ENCODE data around the gene PRSS8.
A peak's percentile ranks its signal among the peaks of the same experiment; 100 is the strongest.

PRSS8 gene

DNA sequence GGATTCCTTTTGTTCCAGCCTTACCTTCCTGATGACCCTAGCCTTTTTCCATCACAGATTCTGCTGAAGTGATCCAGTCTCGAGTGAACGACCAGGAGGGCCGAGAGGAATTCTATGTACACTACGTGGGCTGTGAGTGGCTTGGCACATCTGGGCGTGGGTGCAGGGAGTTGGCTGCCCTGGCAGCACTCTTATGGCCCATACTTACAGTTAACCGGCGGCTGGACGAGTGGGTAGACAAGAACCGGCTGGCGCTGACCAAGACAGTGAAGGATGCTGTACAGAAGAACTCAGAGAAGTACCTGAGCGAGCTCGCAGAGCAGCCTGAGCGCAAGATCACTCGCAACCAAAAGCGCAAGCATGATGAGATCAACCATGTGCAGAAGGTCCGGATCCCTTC, 15.4 kb downstream of the PRSS8 start:
- no peak for DNase-seq (ENCODE audit: insufficient read length, low spot score)
- TF ChIP-seq, protein P1, sequence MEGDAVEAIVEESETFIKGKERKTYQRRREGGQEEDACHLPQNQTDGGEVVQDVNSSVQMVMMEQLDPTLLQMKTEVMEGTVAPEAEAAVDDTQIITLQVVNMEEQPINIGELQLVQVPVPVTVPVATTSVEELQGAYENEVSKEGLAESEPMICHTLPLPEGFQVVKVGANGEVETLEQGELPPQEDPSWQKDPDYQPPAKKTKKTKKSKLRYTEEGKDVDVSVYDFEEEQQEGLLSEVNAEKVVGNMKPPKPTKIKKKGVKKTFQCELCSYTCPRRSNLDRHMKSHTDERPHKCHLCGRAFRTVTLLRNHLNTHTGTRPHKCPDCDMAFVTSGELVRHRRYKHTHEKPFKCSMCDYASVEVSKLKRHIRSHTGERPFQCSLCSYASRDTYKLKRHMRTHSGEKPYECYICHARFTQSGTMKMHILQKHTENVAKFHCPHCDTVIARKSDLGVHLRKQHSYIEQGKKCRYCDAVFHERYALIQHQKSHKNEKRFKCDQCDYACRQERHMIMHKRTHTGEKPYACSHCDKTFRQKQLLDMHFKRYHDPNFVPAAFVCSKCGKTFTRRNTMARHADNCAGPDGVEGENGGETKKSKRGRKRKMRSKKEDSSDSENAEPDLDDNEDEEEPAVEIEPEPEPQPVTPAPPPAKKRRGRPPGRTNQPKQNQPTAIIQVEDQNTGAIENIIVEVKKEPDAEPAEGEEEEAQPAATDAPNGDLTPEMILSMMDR (IDR thresholded peaks at IDR 0.05; ENCODE audit: insufficient read depth, missing control alignments): no peak
- FAIRE-seq: no peak

DNA sequence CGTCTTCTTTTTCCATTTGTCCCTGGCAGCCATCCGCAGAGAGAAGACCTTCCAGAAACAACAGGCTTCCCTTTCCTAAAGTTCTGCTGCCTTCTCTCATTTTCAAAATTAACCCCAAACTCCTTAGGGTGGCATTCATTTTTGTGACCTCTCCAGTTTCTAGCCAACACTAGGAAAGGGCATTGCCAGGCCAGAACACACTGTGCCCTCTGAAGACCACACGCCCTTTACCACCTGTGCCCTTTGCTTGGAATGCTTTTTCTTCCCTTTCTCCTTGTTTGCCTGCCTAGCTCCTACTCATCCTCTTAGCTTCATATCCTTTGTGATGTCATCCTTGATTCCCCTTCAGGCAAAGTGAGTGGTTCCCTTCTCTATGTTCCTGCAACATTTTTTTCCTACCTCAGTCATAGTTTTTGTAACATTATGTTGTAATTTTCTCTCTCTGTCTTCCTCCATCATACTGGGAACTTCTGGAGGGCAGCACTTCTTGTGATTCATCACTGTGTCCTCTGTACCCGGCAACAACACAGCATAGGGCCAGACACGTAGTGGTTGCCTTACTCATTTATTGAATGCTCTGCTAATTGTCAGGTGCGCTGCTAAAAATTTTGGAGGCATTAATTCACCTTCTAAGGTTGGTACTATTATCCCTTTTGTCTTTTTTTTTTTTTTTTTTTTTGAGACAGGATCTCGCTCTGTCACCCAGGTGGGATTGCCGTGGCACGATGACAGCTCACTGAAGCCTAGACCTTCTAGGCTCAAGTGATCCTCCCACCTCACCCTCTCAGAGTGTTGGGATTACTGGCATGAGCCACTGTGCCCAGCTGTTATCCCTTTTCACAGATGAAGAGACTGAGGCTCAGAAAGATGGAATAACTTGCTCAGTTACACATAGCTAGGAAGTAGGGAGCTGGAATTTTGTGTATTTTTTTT, 17.0 kb downstream of the PRSS8 start:
- no peak for DNase-seq (ENCODE audit: insufficient read length, low spot score)
- TF ChIP-seq, protein P1 (IDR thresholded peaks at IDR 0.05; ENCODE audit: insufficient read depth, missing control alignments): no peak
- FAIRE-seq: no peak

DNA sequence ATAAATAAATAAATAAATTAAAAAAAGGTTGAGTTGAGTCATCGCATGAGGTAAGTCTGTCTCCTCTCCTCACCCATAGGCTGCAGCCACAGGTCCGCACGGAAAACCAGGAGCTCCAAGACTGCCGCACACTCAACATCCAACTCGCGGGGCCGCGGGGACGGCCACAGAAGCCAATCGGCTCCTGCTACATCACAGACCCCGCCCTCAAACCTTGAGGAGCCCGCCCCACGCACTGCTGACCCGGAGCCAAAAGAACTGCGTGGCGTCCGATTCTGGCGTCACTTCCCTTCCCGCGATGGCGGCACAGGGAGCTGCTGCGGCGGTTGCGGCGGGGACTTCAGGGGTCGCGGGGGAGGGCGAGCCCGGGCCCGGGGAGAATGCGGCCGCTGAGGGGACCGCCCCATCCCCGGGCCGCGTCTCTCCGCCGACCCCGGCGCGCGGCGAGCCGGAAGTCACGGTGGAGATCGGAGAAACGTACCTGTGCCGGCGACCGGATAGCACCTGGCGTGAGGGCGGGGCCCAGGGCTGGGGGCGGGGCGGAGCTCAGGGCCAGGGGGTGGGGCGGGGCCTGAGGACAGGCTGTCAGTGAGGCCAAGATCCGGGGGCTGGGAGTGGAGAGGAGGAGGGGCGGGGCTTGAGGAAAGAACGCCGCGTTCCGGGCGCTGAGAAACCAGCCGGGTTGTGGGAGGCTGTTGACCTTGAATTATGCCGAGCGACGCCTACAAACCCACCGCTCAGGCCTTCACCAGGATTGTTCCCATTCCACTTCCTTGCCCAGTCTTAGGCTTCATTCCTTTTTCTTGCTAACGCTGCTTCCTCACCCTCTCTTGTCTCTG, 17.9 kb downstream of the PRSS8 start, which contains the start of gene KAT8:
Gene KAT8, plus strand, starts transcription at position 281 of the 839 bp plus-strand sequence. Its CDS starts 18 bp downstream, at position 299.
- DNase-seq (ENCODE audit: insufficient read length, low spot score): peak; percentile 93
- no peak for FAIRE-seq
- TF ChIP-seq, protein P1 (IDR thresholded peaks at IDR 0.05; ENCODE audit: insufficient read depth, missing control alignments): no peak

DNA sequence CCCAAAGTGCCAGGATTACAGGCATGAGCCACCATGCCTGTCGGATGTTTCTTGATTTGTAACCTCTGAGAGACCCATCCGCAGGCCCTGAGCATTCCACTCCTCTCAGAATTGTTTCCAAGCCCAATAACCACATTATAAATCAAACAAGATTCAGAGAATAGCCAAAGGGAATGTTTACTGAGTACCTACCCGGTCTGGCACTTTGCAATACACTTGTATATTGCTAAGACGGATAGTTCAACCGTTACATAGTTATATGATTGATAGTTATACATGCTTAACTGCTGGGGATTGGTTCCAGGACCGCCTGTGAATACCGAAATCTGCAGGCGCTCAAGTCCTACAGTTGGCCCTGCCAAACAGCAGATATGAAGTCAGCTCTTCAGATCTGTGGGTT, 21.1 kb downstream of the PRSS8 start:
- FAIRE-seq: no peak
- no peak for DNase-seq (ENCODE audit: insufficient read length, low spot score)
- TF ChIP-seq, protein P1 (IDR thresholded peaks at IDR 0.05; ENCODE audit: insufficient read depth, missing control alignments): no peak

DNA sequence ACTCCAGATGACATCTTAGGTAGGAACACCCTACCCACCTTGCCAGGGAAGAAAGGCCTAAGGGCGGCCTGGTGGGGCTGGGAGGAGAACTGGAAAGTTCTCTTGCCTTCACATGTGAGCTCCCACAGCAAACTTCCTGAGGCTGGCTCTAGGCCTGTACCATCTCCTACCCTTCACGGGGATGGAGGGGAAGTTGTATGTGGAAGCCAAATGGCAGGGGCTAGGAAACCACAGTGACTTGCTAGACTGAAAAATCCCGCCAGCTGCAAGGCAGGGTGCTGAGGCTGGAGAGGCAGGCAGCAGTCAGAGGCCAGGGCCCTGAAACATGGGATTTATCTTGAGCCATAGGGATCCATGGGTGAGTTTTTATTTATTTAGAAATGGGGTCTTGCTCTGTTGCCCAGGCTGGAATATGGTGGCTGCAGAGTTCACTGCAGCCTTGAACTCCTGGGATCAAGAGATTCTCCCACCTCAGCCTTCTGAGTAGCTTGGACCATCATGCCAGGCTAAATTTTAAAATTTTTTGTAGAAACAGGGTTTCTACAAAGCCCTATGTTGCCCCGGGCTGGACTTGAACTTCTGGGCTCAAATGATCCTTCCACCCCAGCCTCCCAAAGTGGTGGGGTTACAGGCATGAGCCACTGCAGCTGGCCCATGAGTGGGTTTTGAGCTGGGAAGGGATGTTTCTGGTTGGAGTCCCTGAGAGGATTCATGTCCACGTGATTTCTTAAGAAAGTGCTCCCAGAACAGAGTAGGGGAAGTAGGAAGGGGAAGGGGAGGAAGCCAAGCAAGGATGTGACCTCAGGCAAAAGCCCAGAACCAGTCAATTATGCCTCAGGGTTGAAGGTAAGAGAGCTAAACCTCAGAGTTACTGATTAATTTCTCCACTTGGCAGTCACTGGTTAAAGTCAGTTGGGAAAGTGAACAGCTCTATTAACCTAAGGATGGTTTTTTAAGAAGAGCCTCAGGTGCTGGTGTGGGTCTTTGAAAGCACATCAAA, 22.1 kb downstream of the PRSS8 start:
- FAIRE-seq: no peak

DNA sequence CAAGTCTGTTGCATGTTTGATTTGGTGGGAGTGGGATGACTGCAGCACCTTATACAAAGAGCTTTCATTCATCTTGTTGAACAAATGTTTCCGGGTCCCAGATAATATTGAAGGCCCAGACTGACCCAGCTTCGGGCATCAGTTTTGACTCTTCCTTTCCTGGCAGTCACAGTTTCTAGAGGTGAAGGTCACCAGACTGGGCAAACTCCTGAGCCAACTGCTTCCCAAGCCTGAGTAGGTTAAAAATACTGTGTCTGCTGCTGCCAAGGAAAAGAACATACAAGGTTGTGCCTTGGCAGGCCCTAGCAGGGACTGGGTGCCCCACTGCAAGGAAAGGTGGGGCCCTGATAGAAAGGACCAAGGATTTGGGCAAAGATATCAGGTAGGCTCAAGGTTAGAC, 22.8 kb downstream of the PRSS8 start:
- no peak for FAIRE-seq
- TF ChIP-seq, protein P1 (IDR thresholded peaks at IDR 0.05; ENCODE audit: insufficient read depth, missing control alignments): no peak
- DNase-seq (ENCODE audit: insufficient read length, low spot score): no peak

More for the DNA sequence above, 22.1 kb downstream of the PRSS8 start:
- TF ChIP-seq, protein P1 (IDR thresholded peaks at IDR 0.05; ENCODE audit: insufficient read depth, missing control alignments): no peak
- no peak for DNase-seq (ENCODE audit: insufficient read length, low spot score)

Data from D721Med (cell line).